HCT116 (cell line): ENCODE results near the gene TLR2. TPM values are rescaled to one million over a fixed set of nuclear protein-coding genes. Genes with fewer than 3 reads are reported as not detected.

Source experiments
- ATAC-seq: fragments of 200-7000 bp; cut with Tn5 transposase; 2 replicates; pipeline ENCODE4 v1.9.1; 2020; ENCODE audit warnings: mild to moderate bottlenecking, moderate library complexity
- BruUV-seq: library from RNA; stranded (reverse); fragments of 400-500 nt; replicated peaks from 2 replicates; lab custom pipeline; 2021; lab: Mats Ljungman, UMichigan
- CTCF ChIA-PET: fragments of 300-600 bp; sonication (Branson Sonifier 250); formaldehyde crosslinking; loops from one replicate; lab custom pipeline; 2021; ENCODE audit warnings: antibody characterized with exemption; lab: Charles Lee
- POLR2A ChIA-PET: fragments of 300-600, 350-600 bp; sonication (Branson Sonifier 250); formaldehyde crosslinking; loops from one replicate; lab custom pipeline; 2021; ENCODE audit warnings: antibody characterized with exemption; lab: Charles Lee
- RAD21 ChIA-PET, 2 experiments: fragments of 300-600 bp; sonication (Branson Sonifier 250); formaldehyde crosslinking; loops; one replicate each; lab custom pipeline; 2023; ENCODE audit warnings: low total read pairs in 2 of 2; ENCODE audit not compliant: uncharacterized antibody in 2 of 2, unreplicated experiment in 2 of 2, low non-redundant PET in 1 of 2; lab: Charles Lee
- DNase-seq: peaks from one replicate; pipeline ENCODE4 v3.0.0-alpha.2; 2010; ENCODE audit warnings: low read depth, low spot score
- H2AFZ ChIP-seq: fragments of 200-600 bp; shearing (Covaris generic), sonication (generic); 2 replicates; pipeline ENCODE4 v1.6.1; 2017; ENCODE audit warnings: low read depth, mixed run types, mixed read lengths, antibody characterized with exemption, low read length; ENCODE audit not compliant: poor library complexity, severe bottlenecking
- H3K27ac ChIP-seq: 2 replicates; pipeline ENCODE4 v1.5.1; 2012; ENCODE audit warnings: low read depth, low read length
- H3K27me3 ChIP-seq: fragments of 200-600 bp; sonication (generic); 2 replicates; pipeline ENCODE4 v1.6.1; 2016; ENCODE audit warnings: mixed run types, low read length, mixed read lengths; ENCODE audit not compliant: insufficient read depth
- H3K36me3 ChIP-seq, 2 experiments: fragments of 200-500 bp in 1 of 2; fragments of 200-600 bp in 1 of 2; sonication (Bioruptor generic) in 1 of 2; sonication (generic) in 1 of 2; 2 replicates each; pipeline versions ENCODE4 v1.5.1 to v1.6.1; 2014 to 2016; ENCODE audit warnings: low read length in 2 of 2, inconsistent platforms in 1 of 2, mixed read lengths in 1 of 2, mixed run types in 1 of 2; ENCODE audit not compliant: insufficient read depth in 2 of 2, control insufficient read depth in 1 of 2
- H3K4me1 ChIP-seq, 2 experiments: fragments of 200-600 bp in 1 of 2; sonication (generic) in 1 of 2; 2 replicates each; pipeline versions ENCODE4 v1.5.1 to v1.6.1; 2012 to 2017; ENCODE audit warnings: low read length in 2 of 2, inconsistent platforms in 1 of 2, mild to moderate bottlenecking in 1 of 2, mixed read lengths in 1 of 2, mixed run types in 1 of 2, moderate library complexity in 1 of 2; ENCODE audit not compliant: insufficient read depth in 2 of 2, control insufficient read depth in 1 of 2
- H3K4me2 ChIP-seq: fragments of 200-600 bp; sonication (generic); 2 replicates; pipeline ENCODE4 v1.6.1; 2017; ENCODE audit warnings: mixed run types, low read length, mixed read lengths
- H3K4me3 ChIP-seq, 2 experiments: fragments of 200-600 bp in 1 of 2; sonication (generic) in 1 of 2; replicated peaks in 1 of 2; 2 replicates each; pipeline ENCODE4 v1.5.1; 2011 to 2016; ENCODE audit warnings: low read length in 2 of 2, control low read depth in 1 of 2, low read depth in 1 of 2, mild to moderate bottlenecking in 1 of 2, mixed read lengths in 1 of 2, mixed run types in 1 of 2
- H3K79me2 ChIP-seq: fragments of 200-600 bp; sonication (generic); 2 replicates; pipeline ENCODE4 v1.6.1; 2017; ENCODE audit warnings: mild to moderate bottlenecking, mixed run types, low read length, moderate library complexity, mixed read lengths; ENCODE audit not compliant: insufficient read depth
- H3K9ac ChIP-seq: fragments of 200-600 bp; sonication (generic); 2 replicates; pipeline ENCODE4 v1.6.1; 2016; ENCODE audit warnings: low read length, mixed read lengths
- H3K9me2 ChIP-seq: fragments of 200-600 bp; sonication (generic), shearing (Covaris generic); 2 replicates; pipeline ENCODE4 v1.6.1; 2017; ENCODE audit warnings: mixed run types, mild to moderate bottlenecking, moderate library complexity; ENCODE audit not compliant: insufficient read depth
- H3K9me3 ChIP-seq, 2 experiments: fragments of 200-500 bp in 1 of 2; fragments of 200-600 bp in 1 of 2; sonication (Bioruptor generic) in 1 of 2; sonication (generic) in 1 of 2; 2 replicates each; pipeline ENCODE4 v1.6.1; 2014 to 2017; ENCODE audit warnings: low read length in 2 of 2, mixed read lengths in 2 of 2, inconsistent platforms in 1 of 2, low read depth in 1 of 2, mild to moderate bottlenecking in 1 of 2, mixed run types in 1 of 2, moderate library complexity in 1 of 2; ENCODE audit not compliant: control insufficient read depth in 1 of 2, insufficient read depth in 1 of 2
- H4K20me1 ChIP-seq: fragments of 200-600 bp; sonication (generic), shearing (Covaris generic); 2 replicates; pipeline ENCODE4 v1.6.1; 2017; ENCODE audit warnings: mixed run types, mild to moderate bottlenecking, moderate library complexity; ENCODE audit not compliant: insufficient read depth
- ATF3 ChIP-seq: IDR thresholded peaks from 2 replicates; pipeline ENCODE4 v1.6.1; 2012
- EGR1 ChIP-seq: IDR thresholded peaks from 2 replicates; pipeline ENCODE4 v1.6.1; 2012; ENCODE audit warnings: low read depth
- ELF1 ChIP-seq: IDR thresholded peaks from 2 replicates; pipeline ENCODE4 v1.6.1; 2012; ENCODE audit warnings: low read depth, borderline replicate concordance
- EZH2 ChIP-seq: fragments of 200-600 bp; sonication (generic); IDR thresholded peaks from 2 replicates; pipeline ENCODE4 v1.6.1; 2017; ENCODE audit warnings: antibody characterized with exemption, mixed run types
- EZH2phosphoT487 ChIP-seq: fragments of 200-600 bp; IDR thresholded peaks from 2 replicates; pipeline ENCODE4 v1.6.1; 2018; ENCODE audit warnings: antibody characterized with exemption, borderline replicate concordance
- FOSL1 ChIP-seq: IDR thresholded peaks from 2 replicates; pipeline ENCODE4 v1.6.1; 2012; ENCODE audit warnings: low read depth
- POLR2AphosphoS5 ChIP-seq: IDR thresholded peaks from 2 replicates; pipeline ENCODE4 v1.6.1; 2011; ENCODE audit warnings: mild to moderate bottlenecking, low read depth, low read length, moderate library complexity
- SIN3A ChIP-seq: IDR thresholded peaks from 2 replicates; pipeline ENCODE4 v1.6.1; 2012; ENCODE audit warnings: low read depth
- SP1 ChIP-seq: IDR thresholded peaks from 2 replicates; pipeline ENCODE4 v1.6.1; 2012; ENCODE audit warnings: low read depth
- TCF7L2 ChIP-seq: IDR thresholded peaks from 2 replicates; pipeline ENCODE4 v1.7.0; 2011; ENCODE audit warnings: borderline replicate concordance, inconsistent platforms; ENCODE audit not compliant: insufficient read depth, insufficient read length; ENCODE audit errors: extremely low read depth
- YY1 ChIP-seq: IDR thresholded peaks from 2 replicates; pipeline ENCODE4 v1.6.1; 2011; ENCODE audit warnings: low read length, low read depth, moderate library complexity, mild to moderate bottlenecking; ENCODE audit not compliant: insufficient replicate concordance; ENCODE audit errors: extremely low read depth
- ZNF274 ChIP-seq: fragments of 200-500 bp; sonication (Bioruptor generic); IDR thresholded peaks from 2 replicates; pipeline ENCODE4 v1.6.1; 2014; ENCODE audit warnings: mild to moderate bottlenecking, low read depth, low read length, inconsistent platforms
- intact Hi-C: fragments of 100-400 bp; cut with micrococcal nuclease; formaldehyde crosslinking; loops from 2 replicates; pipeline ENCODE4 v1.10.0; 2022
- total RNA-seq: library from RNA; stranded (reverse); gene quantifications from one replicate; pipeline ENCODE4 v1.2.1, GENCODE V29; 2021; ENCODE audit not compliant: unreplicated experiment
- TF ChIP-seq, protein P1 (sequence below): IDR thresholded peaks from 2 replicates; pipeline ENCODE4 v1.6.1; 2012; ENCODE audit warnings: low read depth
- TF ChIP-seq, protein P2 (sequence below), 3 experiments: fragments of 200-600 bp in 1 of 3; sonication (generic) in 1 of 3; IDR thresholded peaks in 2 of 3; conservative IDR thresholded peaks in 1 of 3; 2 replicates each; pipeline ENCODE4 v1.5.1; 2012 to 2017; ENCODE audit warnings: low read depth in 2 of 3, low read length in 2 of 3, antibody characterized with exemption in 1 of 3, borderline replicate concordance in 1 of 3, control low read depth in 1 of 3, mild to moderate bottlenecking in 1 of 3, mixed read lengths in 1 of 3, mixed run types in 1 of 3, moderate library complexity in 1 of 3; ENCODE audit not compliant: insufficient read depth in 1 of 3

The TLR2 gene
- total RNA-seq, 1 experiment from 2014 or later: 0.12 TPM

- Histone ChIP-seq H2AFZ (no peak overlapping the region), H3K9ac (no peak overlapping the region), H3K9me3 (no peaks in the 10 kb centered on the region), H3K4me3 (no peak overlapping the region), H3K27ac (no peak overlapping the region), H3K79me2 (no peaks in the 10 kb centered on the region), H3K36me3 (no peaks in the 10 kb centered on the region), H3K27me3 (no peaks in the 10 kb centered on the region), H3K4me1 (no peaks in the 10 kb centered on the region), H4K20me1 (no peaks in the 10 kb centered on the region), H3K4me2 (no peak overlapping the region), H3K9me2 (no peaks in the 10 kb centered on the region)
- DNase-seq (no peak), ATAC-seq (no peak)
- no TSS peak for BruUV-seq
- ChIA-PET RAD21 (no interaction called here), CTCF (interaction anchor here (0.6 kb wide), 1 partner anchor 82 kb away, joined by 3 read pairs; no protein-coding TSS in a partner anchor), POLR2A (no interaction called here)
- TF ChIP-seq SIN3A (no peak), EZH2phosphoT487 (no peak), YY1 (no peak), ELF1 (no peak)
- intact Hi-C loops: no loop called here
Observed at GRCh38 chr4:153724606-153725005, 40.5 kb downstream of the TLR2 start.

GRCh38 chr4:153725136-153725830 is 41.2 kb downstream of the TLR2 start:
- intact Hi-C loops: no loop called here
- no peaks in the 10 kb centered on the region for H3K79me2 ChIP-seq
- no peak overlapping the region for H2AFZ ChIP-seq
- no peaks in the 10 kb centered on the region for H3K36me3 ChIP-seq
- BruUV-seq: no TSS peak
- CTCF ChIA-PET: no interaction called here
- no peak overlapping the region for H3K27ac ChIP-seq
- no peaks in the 10 kb centered on the region for H3K4me1 ChIP-seq
- H3K9me2 ChIP-seq: no peaks in the 10 kb centered on the region
- no peaks in the 10 kb centered on the region for H4K20me1 ChIP-seq
- ATAC-seq (no peak), DNase-seq (no peak)
- no peaks in the 10 kb centered on the region for H3K9me3 ChIP-seq
- H3K4me2 ChIP-seq: no peak overlapping the region
- POLR2A ChIA-PET: no interaction called here
- RAD21 ChIA-PET: no interaction called here
- no peak overlapping the region for H3K4me3 ChIP-seq
- no peak overlapping the region for H3K9ac ChIP-seq
- H3K27me3 ChIP-seq: no peaks in the 10 kb centered on the region
- TF ChIP-seq ATF3: no peak
- TF ChIP-seq EZH2: no peak
- TF ChIP-seq EGR1: no peak
- no peak for TF ChIP-seq ELF1
- TF ChIP-seq SP1: no peak
- TF ChIP-seq POLR2AphosphoS5: no peak
- TF ChIP-seq FOSL1: no peak
- TF ChIP-seq ZNF274: no peak
- TF ChIP-seq, protein P1, sequence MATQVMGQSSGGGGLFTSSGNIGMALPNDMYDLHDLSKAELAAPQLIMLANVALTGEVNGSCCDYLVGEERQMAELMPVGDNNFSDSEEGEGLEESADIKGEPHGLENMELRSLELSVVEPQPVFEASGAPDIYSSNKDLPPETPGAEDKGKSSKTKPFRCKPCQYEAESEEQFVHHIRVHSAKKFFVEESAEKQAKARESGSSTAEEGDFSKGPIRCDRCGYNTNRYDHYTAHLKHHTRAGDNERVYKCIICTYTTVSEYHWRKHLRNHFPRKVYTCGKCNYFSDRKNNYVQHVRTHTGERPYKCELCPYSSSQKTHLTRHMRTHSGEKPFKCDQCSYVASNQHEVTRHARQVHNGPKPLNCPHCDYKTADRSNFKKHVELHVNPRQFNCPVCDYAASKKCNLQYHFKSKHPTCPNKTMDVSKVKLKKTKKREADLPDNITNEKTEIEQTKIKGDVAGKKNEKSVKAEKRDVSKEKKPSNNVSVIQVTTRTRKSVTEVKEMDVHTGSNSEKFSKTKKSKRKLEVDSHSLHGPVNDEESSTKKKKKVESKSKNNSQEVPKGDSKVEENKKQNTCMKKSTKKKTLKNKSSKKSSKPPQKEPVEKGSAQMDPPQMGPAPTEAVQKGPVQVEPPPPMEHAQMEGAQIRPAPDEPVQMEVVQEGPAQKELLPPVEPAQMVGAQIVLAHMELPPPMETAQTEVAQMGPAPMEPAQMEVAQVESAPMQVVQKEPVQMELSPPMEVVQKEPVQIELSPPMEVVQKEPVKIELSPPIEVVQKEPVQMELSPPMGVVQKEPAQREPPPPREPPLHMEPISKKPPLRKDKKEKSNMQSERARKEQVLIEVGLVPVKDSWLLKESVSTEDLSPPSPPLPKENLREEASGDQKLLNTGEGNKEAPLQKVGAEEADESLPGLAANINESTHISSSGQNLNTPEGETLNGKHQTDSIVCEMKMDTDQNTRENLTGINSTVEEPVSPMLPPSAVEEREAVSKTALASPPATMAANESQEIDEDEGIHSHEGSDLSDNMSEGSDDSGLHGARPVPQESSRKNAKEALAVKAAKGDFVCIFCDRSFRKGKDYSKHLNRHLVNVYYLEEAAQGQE: no peak
- TF ChIP-seq SIN3A: no peak
- no peak for TF ChIP-seq TCF7L2
- TF ChIP-seq, protein P2, sequence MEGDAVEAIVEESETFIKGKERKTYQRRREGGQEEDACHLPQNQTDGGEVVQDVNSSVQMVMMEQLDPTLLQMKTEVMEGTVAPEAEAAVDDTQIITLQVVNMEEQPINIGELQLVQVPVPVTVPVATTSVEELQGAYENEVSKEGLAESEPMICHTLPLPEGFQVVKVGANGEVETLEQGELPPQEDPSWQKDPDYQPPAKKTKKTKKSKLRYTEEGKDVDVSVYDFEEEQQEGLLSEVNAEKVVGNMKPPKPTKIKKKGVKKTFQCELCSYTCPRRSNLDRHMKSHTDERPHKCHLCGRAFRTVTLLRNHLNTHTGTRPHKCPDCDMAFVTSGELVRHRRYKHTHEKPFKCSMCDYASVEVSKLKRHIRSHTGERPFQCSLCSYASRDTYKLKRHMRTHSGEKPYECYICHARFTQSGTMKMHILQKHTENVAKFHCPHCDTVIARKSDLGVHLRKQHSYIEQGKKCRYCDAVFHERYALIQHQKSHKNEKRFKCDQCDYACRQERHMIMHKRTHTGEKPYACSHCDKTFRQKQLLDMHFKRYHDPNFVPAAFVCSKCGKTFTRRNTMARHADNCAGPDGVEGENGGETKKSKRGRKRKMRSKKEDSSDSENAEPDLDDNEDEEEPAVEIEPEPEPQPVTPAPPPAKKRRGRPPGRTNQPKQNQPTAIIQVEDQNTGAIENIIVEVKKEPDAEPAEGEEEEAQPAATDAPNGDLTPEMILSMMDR (IDR thresholded peaks at IDR 0.05 in 2 of 3, conservative IDR thresholded peaks at IDR 0.05 in 1 of 3; ENCODE audit: borderline replicate concordance in 1 of 3, insufficient read depth in 1 of 3, low read depth in 2 of 3, low read length in 2 of 3): no peak
